Ascending aorta (tissue), 2 donors: ENCODE data around the gene CBARP. TPM values are rescaled to one million over a fixed set of nuclear protein-coding genes. Genes with fewer than 3 reads are reported as not detected.

Experiments used
- DNase-seq, 2 donors: peaks; one replicate each; pipeline ENCODE4 v3.0.0-alpha.2; 2019; ENCODE audit warnings: low spot score in 2 of 2
- H3K27ac ChIP-seq, 2 donors: fragments of 200-600 bp; sonication (generic); one replicate each; pipeline ENCODE4 v1.5.1; 2016 to 2017; ENCODE audit warnings: mild to moderate bottlenecking in 1 of 2
- H3K27me3 ChIP-seq: fragments of 200-600 bp; sonication (generic); one replicate; pipeline ENCODE4 v1.5.1; 2017
- H3K36me3 ChIP-seq, 2 donors: fragments of 200-600 bp; sonication (generic); one replicate each; pipeline ENCODE4 v1.5.1; 2016
- H3K4me1 ChIP-seq, 2 donors: fragments of 200-600 bp; sonication (generic); one replicate each; pipeline ENCODE4 v1.5.1; 2016 to 2017; ENCODE audit warnings: mild to moderate bottlenecking in 1 of 2
- H3K4me3 ChIP-seq, 2 donors: fragments of 200-600 bp; sonication (generic); one replicate each; pipeline ENCODE4 v1.5.1; 2016 to 2017; ENCODE audit warnings: mild to moderate bottlenecking in 1 of 2
- H3K9me3 ChIP-seq, 2 donors: fragments of 200-600 bp; sonication (generic); one replicate each; pipeline ENCODE4 v1.5.1; 2016
- intact Hi-C: fragments of 100-400 bp; cut with DNase I; formaldehyde crosslinking; loops from one replicate; pipeline ENCODE4 v1.15.1; 2023
- total RNA-seq: library from RNA; depleted of rRNA; stranded (reverse); fragments of >200 nt; gene quantifications from one replicate; pipeline ENCODE4 v1.1.0, GENCODE V29; 2016
- TF ChIP-seq, protein P1 (sequence below), 3 experiments: fragments of 200-600 bp in 2 of 3; fragments of 450-650 bp in 1 of 3; sonication (generic) in 2 of 3; IDR thresholded peaks; one replicate each; pipeline ENCODE4 v1.5.1; 2016 to 2019; ENCODE audit warnings: antibody characterized with exemption in 3 of 3, mild to moderate bottlenecking in 1 of 3, moderate library complexity in 1 of 3

Gene CBARP
- total RNA-seq, 1 donor from 2014 or later, result 1.9 TPM

DNA sequence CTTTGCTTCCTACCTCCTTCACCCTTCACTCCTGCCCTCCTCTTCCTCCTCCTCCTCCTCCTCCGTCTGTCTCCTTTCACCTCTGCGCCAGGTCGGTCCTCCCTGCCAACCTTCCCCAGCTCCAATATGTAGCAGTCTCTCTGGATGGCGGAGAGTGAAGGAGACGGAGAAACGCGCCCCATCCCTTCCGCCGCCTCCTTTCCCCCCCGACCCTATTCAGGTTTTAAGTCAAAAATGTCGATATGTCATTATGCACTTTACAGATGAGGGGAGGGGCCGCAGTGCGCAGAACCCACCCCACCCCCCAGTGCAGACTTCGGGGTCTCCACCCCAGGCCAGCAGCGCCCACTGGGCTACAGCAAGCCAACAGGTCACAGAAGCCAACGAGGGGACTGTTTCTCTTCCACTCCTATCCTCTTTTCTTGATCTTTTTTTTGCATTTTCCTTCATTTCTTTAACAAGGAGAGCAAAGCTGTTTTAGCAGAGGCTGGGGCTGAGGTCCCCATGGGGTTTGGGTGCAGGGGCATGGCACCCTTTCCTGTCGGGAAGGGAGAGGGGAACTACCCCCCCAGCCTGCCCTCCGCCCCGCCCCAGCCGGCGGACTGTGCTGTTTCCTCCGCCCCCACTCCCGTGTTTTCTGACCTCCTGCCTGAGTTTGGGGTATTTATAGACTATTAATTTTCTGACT, 19.8 kb upstream of the CBARP start:
- TF ChIP-seq, protein P1, sequence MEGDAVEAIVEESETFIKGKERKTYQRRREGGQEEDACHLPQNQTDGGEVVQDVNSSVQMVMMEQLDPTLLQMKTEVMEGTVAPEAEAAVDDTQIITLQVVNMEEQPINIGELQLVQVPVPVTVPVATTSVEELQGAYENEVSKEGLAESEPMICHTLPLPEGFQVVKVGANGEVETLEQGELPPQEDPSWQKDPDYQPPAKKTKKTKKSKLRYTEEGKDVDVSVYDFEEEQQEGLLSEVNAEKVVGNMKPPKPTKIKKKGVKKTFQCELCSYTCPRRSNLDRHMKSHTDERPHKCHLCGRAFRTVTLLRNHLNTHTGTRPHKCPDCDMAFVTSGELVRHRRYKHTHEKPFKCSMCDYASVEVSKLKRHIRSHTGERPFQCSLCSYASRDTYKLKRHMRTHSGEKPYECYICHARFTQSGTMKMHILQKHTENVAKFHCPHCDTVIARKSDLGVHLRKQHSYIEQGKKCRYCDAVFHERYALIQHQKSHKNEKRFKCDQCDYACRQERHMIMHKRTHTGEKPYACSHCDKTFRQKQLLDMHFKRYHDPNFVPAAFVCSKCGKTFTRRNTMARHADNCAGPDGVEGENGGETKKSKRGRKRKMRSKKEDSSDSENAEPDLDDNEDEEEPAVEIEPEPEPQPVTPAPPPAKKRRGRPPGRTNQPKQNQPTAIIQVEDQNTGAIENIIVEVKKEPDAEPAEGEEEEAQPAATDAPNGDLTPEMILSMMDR (IDR thresholded peaks at IDR 0.05), result no peak
- Histone ChIP-seq H3K27ac (peak overlapping the region; percentile 96 to 98), H3K9me3 (no peaks in the 10 kb centered on the region), H3K4me1 (peaks cover 40 to 67% of the 10 kb centered on the region in 2 donors), H3K36me3 (peaks cover 46 to 49% of the 10 kb centered on the region in 2 donors), H3K27me3 (no peaks in the 10 kb centered on the region), H3K4me3 (no peak overlapping the region)
- DNase-seq, result no peak
- intact Hi-C loops, result no loop called here

DNA sequence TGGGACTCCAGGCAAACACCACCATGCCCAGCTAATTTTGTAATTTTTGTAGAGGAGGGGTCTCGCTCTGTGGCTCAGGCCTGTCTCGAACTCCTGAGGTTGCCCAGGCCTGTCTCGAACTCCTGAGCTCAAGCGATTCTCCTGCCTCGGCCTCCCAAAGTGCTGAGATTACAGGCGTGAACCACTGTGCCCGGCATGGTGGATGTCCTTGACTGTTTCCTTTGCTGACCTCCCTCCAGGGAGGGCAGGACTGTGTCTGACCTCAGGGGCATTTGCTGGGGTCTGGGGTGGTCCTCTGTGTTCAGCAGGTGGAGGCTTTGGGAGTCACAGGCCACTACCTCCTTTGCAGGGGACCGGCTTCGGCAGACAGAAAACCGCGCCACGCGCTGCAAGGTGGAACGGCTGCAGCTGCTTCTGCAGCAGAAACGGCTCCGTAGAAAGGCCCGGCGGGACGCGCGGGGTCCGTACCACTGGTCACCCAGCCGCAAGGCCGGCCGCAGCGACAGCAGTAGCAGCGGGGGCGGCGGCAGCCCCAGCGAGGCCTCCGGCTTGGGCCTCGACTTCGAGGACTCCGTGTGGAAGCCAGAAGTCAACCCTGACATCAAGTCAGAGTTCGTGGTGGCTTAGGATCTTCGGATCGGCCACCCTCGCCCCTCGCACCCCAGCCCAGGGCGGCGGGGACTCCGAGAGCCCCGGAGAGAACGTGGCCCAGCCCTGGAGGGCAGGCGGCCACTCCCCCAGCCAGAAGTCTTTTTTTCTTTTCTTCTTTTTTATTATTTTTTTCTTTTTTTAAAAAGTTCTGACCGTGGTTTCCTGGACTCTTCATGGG, 19.1 kb upstream of the CBARP start:
- DNase-seq, result no peak
- Histone ChIP-seq H3K4me3 (no peak overlapping the region), H3K27me3 (no peaks in the 10 kb centered on the region), H3K36me3 (peaks cover 47 to 50% of the 10 kb centered on the region in 2 donors), H3K4me1 (peaks cover 36 to 60% of the 10 kb centered on the region in 2 donors), H3K27ac (peak overlapping the region; percentile 29 to 98), H3K9me3 (no peaks in the 10 kb centered on the region)
- intact Hi-C loops, result no loop called here
- TF ChIP-seq, protein P1 (IDR thresholded peaks at IDR 0.05), result no peak

DNA sequence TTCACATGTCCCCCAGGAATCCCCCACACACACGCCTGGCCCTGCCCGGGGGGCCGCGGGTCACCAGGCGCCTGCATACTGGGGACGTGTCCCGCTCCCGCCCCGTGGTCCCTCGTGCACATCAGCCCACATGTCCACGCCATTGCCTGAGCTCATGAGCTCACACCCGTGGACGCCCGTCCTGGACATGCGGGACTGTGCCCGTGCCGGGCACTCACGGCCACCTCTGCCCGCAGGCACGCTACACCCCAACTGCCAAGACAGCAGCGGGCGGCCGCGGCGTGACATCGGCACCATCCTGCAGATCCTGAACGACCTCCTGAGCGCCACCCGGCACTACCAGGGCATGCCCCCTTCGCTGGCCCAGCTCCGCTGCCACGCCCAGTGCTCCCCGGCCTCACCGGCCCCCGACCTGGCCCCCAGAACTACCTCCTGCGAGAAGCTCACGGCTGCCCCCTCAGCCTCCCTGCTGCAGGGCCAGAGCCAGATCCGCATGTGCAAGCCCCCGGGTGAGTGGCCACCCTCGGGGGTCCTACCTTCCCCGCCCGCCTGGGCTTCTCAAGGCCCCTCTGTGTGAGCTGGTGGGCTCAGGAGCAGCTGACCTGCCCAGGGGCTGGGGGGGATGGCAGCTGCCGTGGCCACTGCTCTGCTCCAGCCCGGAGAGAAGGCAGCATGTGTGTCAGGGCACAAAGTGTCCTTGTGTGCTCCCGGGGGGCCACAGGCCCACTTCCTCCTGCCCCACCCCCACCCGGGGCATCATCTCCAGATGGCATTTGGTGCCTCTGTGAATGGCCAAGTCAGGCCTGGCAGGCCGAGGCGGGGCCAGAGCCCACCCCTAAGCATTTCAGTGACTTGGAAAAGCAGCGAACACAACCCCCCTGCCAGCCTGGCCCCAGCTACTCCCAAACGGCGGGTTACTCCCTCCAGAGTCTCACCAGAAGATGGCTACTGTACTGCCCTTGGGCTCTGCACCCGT, 17.7 kb upstream of the CBARP start:
- no peaks in the 10 kb centered on the region for H3K27me3 ChIP-seq
- peaks cover 36 to 53% of the 10 kb centered on the region in 2 donors for H3K4me1 ChIP-seq
- intact Hi-C loops, result no loop called here
- H3K4me3 ChIP-seq, result peak overlapping the region in 1 of 2 donors; percentile 95
- peak overlapping the region; percentile 94 to 98 for H3K27ac ChIP-seq
- DNase-seq, result no peak
- TF ChIP-seq, protein P1 (IDR thresholded peaks at IDR 0.05), result no peak
- H3K9me3 ChIP-seq, result no peaks in the 10 kb centered on the region
- peaks cover 52 to 61% of the 10 kb centered on the region in 2 donors for H3K36me3 ChIP-seq

DNA sequence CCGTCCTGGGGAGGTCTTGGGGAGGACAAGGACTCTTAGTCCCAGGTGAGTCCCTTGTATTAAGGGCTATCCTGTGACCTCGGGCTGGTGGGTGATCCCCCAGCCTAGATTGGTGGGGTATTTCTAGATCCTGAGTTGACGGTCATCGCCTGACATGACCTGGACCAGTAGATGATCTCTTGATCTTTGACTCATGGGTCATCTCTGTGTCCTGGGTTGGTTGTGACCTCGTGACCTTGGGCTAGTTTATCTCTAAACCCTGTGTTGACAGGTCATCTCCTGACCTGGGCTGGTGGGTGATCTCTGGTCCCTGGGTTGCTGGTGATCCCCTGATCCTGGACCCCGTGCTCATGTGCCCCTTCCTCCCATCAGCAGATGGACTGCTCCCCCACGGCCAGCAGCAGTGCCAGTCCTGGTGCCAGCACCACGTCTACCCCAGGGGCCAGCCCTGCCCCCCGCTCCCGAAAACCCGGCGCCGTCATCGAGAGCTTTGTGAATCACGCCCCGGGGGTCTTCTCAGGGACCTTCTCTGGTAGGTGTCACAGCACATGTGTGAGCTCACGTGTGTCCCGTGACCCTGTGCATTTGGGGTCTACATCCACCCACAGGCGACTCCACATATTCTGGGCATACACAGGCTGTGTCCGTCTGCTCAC, 16.9 kb upstream of the CBARP start:
- peak overlapping the region in 1 of 2 donors; percentile 95 for H3K4me3 ChIP-seq
- DNase-seq, result no peak
- TF ChIP-seq, protein P1 (IDR thresholded peaks at IDR 0.05), result no peak
- peak overlapping the region; percentile 94 to 98 for H3K27ac ChIP-seq
- peaks cover 29 to 45% of the 10 kb centered on the region in 2 donors for H3K4me1 ChIP-seq
- peaks cover 52 to 64% of the 10 kb centered on the region in 2 donors for H3K36me3 ChIP-seq
- no peaks in the 10 kb centered on the region for H3K9me3 ChIP-seq
- intact Hi-C loops, result no loop called here
- no peaks in the 10 kb centered on the region for H3K27me3 ChIP-seq
